HepG2 (cell line): Measurements from ENCODE around the gene HID1. TPM values are rescaled to one million over a fixed set of nuclear protein-coding genes. Genes with fewer than 3 reads are reported as not detected.
A peak's percentile ranks its signal among the peaks of the same experiment; 100 is the strongest.

ENCODE experiments used
- ATAC-seq: fragments of 200-7000 bp; cut with Tn5 transposase; 3 replicates; pipeline ENCODE4 v1.9.1; 2020; ENCODE audit warnings: mild to moderate bottlenecking, moderate library complexity
- BruUV-seq: library from RNA; stranded (reverse); fragments of 400-500 nt; replicated peaks from 2 replicates; lab custom pipeline; 2021; lab: Mats Ljungman, UMichigan
- CTCF ChIA-PET: fragments of 300-600 bp; formaldehyde crosslinking; extraction: SDS; loops from one replicate; lab custom pipeline; 2021; ENCODE audit warnings: low total read pairs, inconsistent platforms, low intra/inter-chr PET ratio; lab: Yijun Ruan, JAX
- POLR2A ChIA-PET: fragments of 350-600 bp; sonication (Branson Sonifier 250); formaldehyde crosslinking; loops from one replicate; lab custom pipeline; 2020; ENCODE audit warnings: antibody characterized with exemption, inconsistent platforms; lab: Yijun Ruan, JAX
- DNase-seq: peaks from one replicate; pipeline ENCODE4 v3.0.0-alpha.2; 2015; ENCODE audit warnings: low spot score
- FAIRE-seq: peaks from 3 replicates; lab custom pipeline; 2011; peaks lifted over from hg19 to GRCh38; lab: Jason Lieb, UNC
- H2AFZ ChIP-seq: one replicate; pipeline ENCODE4 v1.6.1; 2011; ENCODE audit warnings: low read length, inconsistent platforms
- H3K27ac ChIP-seq: fragments of 300-600 bp; 3 replicates; pipeline ENCODE4 v1.8.0; 2011; ENCODE audit warnings: mixed run types, mild to moderate bottlenecking, mixed read lengths, low read length, inconsistent platforms; ENCODE audit not compliant: insufficient read depth; ENCODE audit errors: extremely low read length
- H3K27me3 ChIP-seq, 2 experiments: fragments of 200-600 bp in 1 of 2; 2 replicates in 1 of 2; 3 replicates in 1 of 2; pipeline versions ENCODE4 v1.6.0 to v1.8.0; 2011; ENCODE audit warnings: low read length in 2 of 2, mild to moderate bottlenecking in 2 of 2, moderate library complexity in 2 of 2, inconsistent platforms in 1 of 2; ENCODE audit not compliant: insufficient read depth in 2 of 2, control insufficient read depth in 1 of 2
- H3K36me3 ChIP-seq, 2 experiments: fragments of 200-600 bp in 1 of 2; replicated peaks in 1 of 2; 2 replicates in 1 of 2; 3 replicates in 1 of 2; pipeline versions ENCODE4 v1.5.1 to v1.8.0; 2011; ENCODE audit warnings: low read length in 2 of 2, inconsistent platforms in 1 of 2; ENCODE audit not compliant: insufficient read depth in 2 of 2, control insufficient read depth in 1 of 2
- H3K4me1 ChIP-seq: 2 replicates; pipeline ENCODE4 v1.5.1; 2012; ENCODE audit warnings: low read length, inconsistent platforms; ENCODE audit not compliant: insufficient read depth
- H3K4me2 ChIP-seq: 2 replicates; pipeline ENCODE4 v1.6.0; 2011; ENCODE audit warnings: low read depth, low read length, inconsistent platforms
- H3K4me3 ChIP-seq, 3 experiments: fragments of 200-600 bp in 1 of 3; sonication (generic), shearing (Covaris generic) in 1 of 3; replicated peaks in 1 of 3; 2 replicates each; pipeline ENCODE4 v1.5.1; 2011 to 2016; ENCODE audit warnings: low read length in 3 of 3, inconsistent platforms in 2 of 3, low read depth in 2 of 3, mild to moderate bottlenecking in 2 of 3, control low read depth in 1 of 3, mixed read lengths in 1 of 3; ENCODE audit not compliant: insufficient read depth in 1 of 3
- H3K79me2 ChIP-seq: one replicate; pipeline ENCODE4 v1.6.1; 2011; ENCODE audit warnings: low read length, inconsistent platforms; ENCODE audit not compliant: insufficient read depth
- H3K9ac ChIP-seq: 2 replicates; pipeline ENCODE4 v1.6.0; 2011; ENCODE audit warnings: mild to moderate bottlenecking, low read depth, low read length, inconsistent platforms; ENCODE audit not compliant: insufficient read depth
- H3K9me3 ChIP-seq: 2 replicates; pipeline ENCODE4 v1.5.1; 2012; ENCODE audit warnings: mild to moderate bottlenecking, low read length
- H4K20me1 ChIP-seq: 2 replicates; pipeline ENCODE4 v1.6.0; 2011; ENCODE audit warnings: inconsistent platforms, mild to moderate bottlenecking, low read length, moderate library complexity; ENCODE audit not compliant: insufficient read depth
- CBX1 ChIP-seq: IDR thresholded peaks from one replicate; pipeline ENCODE4 v1.6.1; 2016; ENCODE audit warnings: antibody characterized with exemption, low read depth
- EP300 ChIP-seq, 3 experiments: sonication (generic) in 1 of 3; formaldehyde crosslinking in 1 of 3; IDR thresholded peaks; 2 replicates each; pipeline versions ENCODE4 v1.5.1 to v1.6.1; 2011 to 2020; ENCODE audit warnings: low read depth in 2 of 3, low read length in 2 of 3, borderline replicate concordance in 1 of 3, improper control_type of control experiment in 1 of 3, mild to moderate bottlenecking in 1 of 3, missing genetic modification reagents in 1 of 3, moderate library complexity in 1 of 3
- GMEB2 ChIP-seq: IDR thresholded peaks from 2 replicates; pipeline ENCODE4 v1.6.1; 2016; ENCODE audit warnings: missing biosample characterization, missing genetic modification reagents, low read depth
- JDP2 ChIP-seq: sonication (generic); formaldehyde crosslinking; IDR thresholded peaks from 2 replicates; pipeline ENCODE4 v1.8.1; 2022; ENCODE audit warnings: missing genetic modification reagents, borderline replicate concordance
- KLF15 ChIP-seq: sonication (generic); formaldehyde crosslinking; IDR thresholded peaks from 2 replicates; pipeline ENCODE4 v1.8.1; 2023; ENCODE audit warnings: borderline replicate concordance, mild to moderate bottlenecking, inconsistent platforms, missing genetic modification reagents, mixed read lengths
- MXD4 ChIP-seq: IDR thresholded peaks from 2 replicates; pipeline ENCODE4 v1.6.1; 2016; ENCODE audit warnings: mild to moderate bottlenecking, missing biosample characterization, missing genetic modification reagents
- ZFYVE20 ChIP-seq: sonication (generic); formaldehyde crosslinking; IDR thresholded peaks from 2 replicates; pipeline ENCODE4 v1.8.0; 2023; ENCODE audit warnings: low read depth, mild to moderate bottlenecking, moderate library complexity, missing genetic modification reagents, borderline replicate concordance
- ZNF18 ChIP-seq: sonication (generic); formaldehyde crosslinking; IDR thresholded peaks from 2 replicates; pipeline ENCODE4 v1.8.0; 2022; ENCODE audit warnings: mild to moderate bottlenecking, missing genetic modification reagents; ENCODE audit not compliant: insufficient replicate concordance
- ZNF264 ChIP-seq: sonication (generic); formaldehyde crosslinking; IDR thresholded peaks from 2 replicates; pipeline ENCODE4 v1.4.0; 2020; ENCODE audit warnings: missing genetic modification reagents
- ZNF282 ChIP-seq: fragments of 450-650 bp; IDR thresholded peaks from 2 replicates; pipeline ENCODE4 v1.6.1; 2018; ENCODE audit not compliant: partially characterized antibody
- ZNF562 ChIP-seq: sonication (generic); formaldehyde crosslinking; IDR thresholded peaks from 2 replicates; pipeline ENCODE4 v1.8.0; 2022; ENCODE audit warnings: missing genetic modification reagents, borderline replicate concordance
- WGBS: methylation state at CpG from one replicate; pipeline ENCODE4 v1.1.6; 2017; ENCODE audit warnings: low lambda C conversion rate; 5-methylcytosine and 5-hydroxymethylcytosine counted together
- in situ Hi-C: cut with HindIII; loops from 2 replicates; pipeline ENCODE4 v1.10.0; 2017; ENCODE audit warnings: low pct_unique_long_range_greater_than_20kb; ENCODE audit not compliant: extremely low pct_ligation_motif_present
- intact Hi-C: fragments of 100-400 bp; cut with micrococcal nuclease; formaldehyde crosslinking; loops from one replicate; pipeline ENCODE4 v1.10.0; 2022; ENCODE audit not compliant: unreplicated experiment
- polyA plus RNA-seq, 8 experiments: library from polyadenylated mRNA; depleted of rRNA in 3 of 8; stranded (reverse) in 7 of 8; unstranded in 1 of 8; fragments of >200 nt; fragmentation: Illumina TruSeq in 4 of 8; extraction: Trizol in 4 of 8; gene quantifications; 2 replicates each; pipeline versions ENCODE4 v1.2.1 to v1.2.3, GENCODE V29; 2011 to 2016; ENCODE audit warnings: low read depth in 4 of 8, missing spikeins in 1 of 8, mixed read lengths in 1 of 8; ENCODE audit not compliant: insufficient read depth in 1 of 8
- total RNA-seq, 5 experiments: library from RNA; depleted of rRNA; stranded (reverse); fragments of >200 nt; fragmentation: Illumina TruSeq; extraction: Trizol; gene quantifications; 2 replicates each; pipeline ENCODE4 v1.2.3, GENCODE V29; 2016; ENCODE audit warnings: low read depth in 1 of 5
- TF ChIP-seq, protein P1 (sequence below): IDR thresholded peaks from 2 replicates; pipeline ENCODE4 v1.6.1; 2012; ENCODE audit warnings: low read depth, low read length, improper control_type of control experiment

The HID1 gene
- total and polyA plus RNA-seq, 2 of the 13 experiments (the other 11 are each of a cell fraction or from before 2014, with no cell fraction given), result 2.1 to 10.6 TPM

DNA sequence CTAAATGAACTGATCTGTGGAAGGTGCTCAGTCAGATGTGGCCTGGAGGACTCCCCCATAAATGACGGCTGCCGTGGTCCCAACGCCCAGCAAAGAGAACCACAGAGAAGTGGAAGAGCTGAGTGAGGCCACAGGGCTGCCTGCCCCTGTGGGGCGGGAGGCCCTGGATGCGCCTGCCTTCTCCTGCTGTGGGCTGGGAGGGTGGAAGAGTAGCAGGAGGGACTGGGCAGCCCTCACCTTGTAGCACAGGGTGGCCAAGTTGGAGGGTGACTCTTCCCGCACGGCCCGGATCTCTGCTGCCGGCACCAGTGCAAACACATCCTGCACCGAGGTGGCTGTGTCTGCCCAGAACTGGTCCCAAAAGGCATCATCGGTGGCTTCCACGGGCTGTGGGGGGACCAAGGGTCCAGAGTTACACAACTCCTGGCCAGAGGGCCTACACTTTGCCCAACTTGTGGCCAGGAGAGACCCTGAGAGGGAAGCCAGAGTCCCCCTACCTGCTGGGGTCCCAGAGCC, 8.3 kb downstream of the HID1 start:
- peaks cover 15% of the 10 kb centered on the region for H3K4me1 ChIP-seq
- POLR2A ChIA-PET, result interaction anchor here (1.0 to 5.2 kb wide), 3 partner anchors 47 to 60 kb away, joined by 3 to 94 read pairs (median 3); partner anchors contain the start of gene MRPL58
- WGBS, result 58% methylated on average over 6 of the region's 12 CpGs
- H3K27me3 ChIP-seq, result no peaks in the 10 kb centered on the region; a peak in 2 of 5 replicates
- no peak overlapping the region for H3K9ac ChIP-seq
- CTCF ChIA-PET, result no interaction called here
- no peak overlapping the region for H3K4me2 ChIP-seq
- H3K4me3 ChIP-seq, result no peak overlapping the region
- H2AFZ ChIP-seq, result no peak overlapping the region
- TF ChIP-seq ZNF264 (no peak), CBX1 (no peak), EP300 (IDR thresholded peaks at IDR 0.05; ENCODE audit: low read depth in 2 of 2, low read length in 2 of 2) (no peak), EP300 (CRISPR knock-in tag; IDR thresholded peaks at IDR 0.05; ENCODE audit: borderline replicate concordance) (no peak)
- ATAC-seq (no peak), FAIRE-seq (no peak), DNase-seq (no peak)
- intact Hi-C loops (loop anchor here (5.0 kb wide), 1 partner anchor 172 kb away; no protein-coding TSS in a partner anchor), in situ Hi-C loops (loop anchor here (5.0 to 10.0 kb wide), 2 partner anchors 43 to 450 kb away; no protein-coding TSS in a partner anchor)
- no peaks in the 10 kb centered on the region for H3K36me3 ChIP-seq
- no peak overlapping the region for H3K27ac ChIP-seq
- no TSS peak for BruUV-seq
- no peaks in the 10 kb centered on the region for H3K9me3 ChIP-seq
- no peaks in the 10 kb centered on the region for H4K20me1 ChIP-seq
- no peaks in the 10 kb centered on the region for H3K79me2 ChIP-seq

DNA sequence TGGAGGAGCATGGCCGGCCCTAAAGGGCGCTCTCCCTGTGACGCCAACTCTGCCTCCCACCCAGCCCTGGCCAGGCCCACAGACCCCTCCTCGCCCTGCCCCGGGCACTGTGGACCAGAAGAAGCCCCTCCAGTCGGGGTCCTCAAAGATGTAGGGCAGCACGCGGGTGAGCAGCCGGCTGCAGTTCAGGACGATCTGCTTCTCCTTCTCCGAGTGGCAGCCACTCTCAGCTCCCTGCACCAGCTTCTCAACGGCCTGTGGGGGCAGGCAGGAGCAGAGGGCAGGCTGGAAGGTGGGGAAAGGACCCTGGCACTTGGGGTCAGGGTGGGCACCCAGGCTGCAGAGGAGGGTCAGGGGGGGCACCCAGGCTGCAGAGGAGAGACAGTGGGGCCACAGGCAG, 8.9 kb downstream of the HID1 start:
- 30% methylated on average over 6 of the region's 12 CpGs for WGBS
- Histone ChIP-seq H3K4me2 (no peak overlapping the region), H3K9me3 (no peaks in the 10 kb centered on the region), H3K9ac (no peak overlapping the region), H3K27ac (no peak overlapping the region), H3K79me2 (no peaks in the 10 kb centered on the region), H3K27me3 (no peaks in the 10 kb centered on the region; a peak in 2 of 5 replicates), H3K4me3 (no peak overlapping the region; a peak in 1 of 6 replicates), H2AFZ (no peak overlapping the region), H3K4me1 (peaks cover 11% of the 10 kb centered on the region), H3K36me3 (no peaks in the 10 kb centered on the region), H4K20me1 (no peaks in the 10 kb centered on the region)
- no peak for DNase-seq
- peak; percentile 57 for ATAC-seq
- CTCF ChIA-PET, result no interaction called here
- intact Hi-C loops (loop anchor here (5.0 kb wide), 1 partner anchor 171 kb away; no protein-coding TSS in a partner anchor), in situ Hi-C loops (loop anchor here (5.0 to 10.0 kb wide), 2 partner anchors 44 to 451 kb away; no protein-coding TSS in a partner anchor)
- no TSS peak for BruUV-seq
- POLR2A ChIA-PET, result interaction anchor here (1.0 to 5.2 kb wide), 3 partner anchors 48 to 61 kb away, joined by 3 to 94 read pairs (median 3); partner anchors contain the start of gene MRPL58
- FAIRE-seq, result no peak
- TF ChIP-seq ZNF18 (CRISPR knock-in tag) (no peak), KLF15 (CRISPR knock-in tag) (no peak), MXD4 (no peak), GMEB2 (CRISPR knock-in tag) (no peak), ZFYVE20 (CRISPR knock-in tag) (no peak), JDP2 (CRISPR knock-in tag) (no peak), ZNF282 (no peak), ZNF562 (CRISPR knock-in tag) (no peak)
- TF ChIP-seq, protein P1, sequence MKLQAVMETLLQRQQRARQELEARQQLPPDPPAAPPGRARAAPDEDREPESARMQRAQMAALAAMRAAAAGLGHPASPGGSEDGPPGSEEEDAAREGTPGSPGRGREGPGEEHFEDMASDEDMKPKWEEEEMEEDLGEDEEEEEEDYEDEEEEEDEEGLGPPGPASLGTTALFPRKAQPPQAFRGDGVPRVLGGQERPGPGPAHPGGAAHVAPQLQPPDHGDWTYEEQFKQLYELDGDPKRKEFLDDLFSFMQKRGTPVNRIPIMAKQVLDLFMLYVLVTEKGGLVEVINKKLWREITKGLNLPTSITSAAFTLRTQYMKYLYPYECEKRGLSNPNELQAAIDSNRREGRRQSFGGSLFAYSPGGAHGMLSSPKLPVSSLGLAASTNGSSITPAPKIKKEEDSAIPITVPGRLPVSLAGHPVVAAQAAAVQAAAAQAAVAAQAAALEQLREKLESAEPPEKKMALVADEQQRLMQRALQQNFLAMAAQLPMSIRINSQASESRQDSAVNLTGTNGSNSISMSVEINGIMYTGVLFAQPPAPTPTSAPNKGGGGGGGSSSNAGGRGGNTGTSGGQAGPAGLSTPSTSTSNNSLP, result no peak
